ENCODE data around the gene MYB. TPM values are rescaled to one million over a fixed set of nuclear protein-coding genes. Genes with fewer than 3 reads are reported as not detected.

MYB gene
- total RNA-seq, 6 experiments from 2014 or later = 0.11 to 0.51 (median 0.33) TPM; not detected in 1

DNA sequence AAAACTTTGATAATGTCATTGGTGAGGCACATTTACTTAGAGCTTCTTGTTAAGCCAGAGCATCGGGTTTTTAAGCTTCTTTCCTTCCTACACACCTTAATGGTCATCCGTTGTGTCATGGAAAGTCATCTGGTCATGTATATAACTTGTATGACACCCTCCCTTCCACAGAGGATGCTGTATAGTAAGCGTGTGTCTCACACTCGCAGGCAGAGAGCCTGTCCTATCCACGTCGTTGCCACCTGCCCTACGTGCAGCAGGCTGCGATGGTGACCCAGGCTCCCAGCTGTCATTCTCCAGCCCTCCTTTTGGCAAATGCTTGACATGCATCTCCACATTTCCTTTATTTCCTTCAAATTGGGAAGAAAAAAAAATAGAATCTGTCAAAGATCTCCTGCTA is 85.6 kb downstream of the MYB start:
- Histone ChIP-seq H3K27ac (no peak overlapping the region), H3K4me3 (no peak overlapping the region), H3K4me1 (no peaks in the 10 kb centered on the region), H3K27me3 (no peaks in the 10 kb centered on the region), H3K9me3 (no peaks in the 10 kb centered on the region), H3K36me3 (no peaks in the 10 kb centered on the region)
- ATAC-seq = no peak
- intact Hi-C loops (cut with DNase I) = no loop called here
- TF ChIP-seq CTCF (IDR thresholded peaks at IDR 0.05) (no peak), POLR2A (IDR thresholded peaks at IDR 0.05) (no peak)
- no peak for DNase-seq
- WGBS (ENCODE audit: insufficient coverage, low coverage, low lambda C conversion rate, missing lambda C conversion rate) = 83% methylated on average over 6 of the region's 8 CpGs

DNA sequence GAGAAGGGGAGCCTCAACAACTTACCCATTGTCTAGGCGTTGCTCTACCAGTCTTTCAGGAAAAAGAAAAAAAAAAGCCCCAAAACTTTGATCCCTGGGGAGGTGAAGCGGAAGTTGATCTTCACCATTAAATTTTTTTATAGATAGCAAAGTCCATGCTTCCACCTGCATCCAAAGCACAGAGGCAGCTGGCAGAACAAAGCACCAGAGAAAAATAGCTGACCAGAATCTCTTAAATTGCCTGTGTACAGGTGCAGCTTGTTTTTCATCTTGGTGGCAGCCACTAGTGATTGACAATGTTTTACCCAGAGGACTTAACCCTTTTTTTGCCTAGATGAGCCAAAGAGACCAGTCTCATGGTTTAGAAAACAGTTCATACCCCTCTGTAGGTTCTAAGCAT is 86.0 kb downstream of the MYB start:
- Histone ChIP-seq H3K36me3 (no peaks in the 10 kb centered on the region), H3K9me3 (no peaks in the 10 kb centered on the region), H3K27me3 (no peaks in the 10 kb centered on the region), H3K4me3 (no peak overlapping the region), H3K4me1 (no peaks in the 10 kb centered on the region), H3K27ac (no peak overlapping the region)
- no peak for ATAC-seq
- no peak for TF ChIP-seq POLR2A (IDR thresholded peaks at IDR 0.05)
- TF ChIP-seq CTCF (IDR thresholded peaks at IDR 0.05) = no peak
- intact Hi-C loops (cut with DNase I) = no loop called here
- 65% methylated on average over 2 of the region's 2 CpGs for WGBS (ENCODE audit: insufficient coverage, low coverage, low lambda C conversion rate, missing lambda C conversion rate)
- DNase-seq = no peak

- TF ChIP-seq POLR2A (IDR thresholded peaks at IDR 0.05) (no peak), CTCF (IDR thresholded peaks at IDR 0.05) (no peak)
- no peaks in the 10 kb centered on the region for H3K27me3 ChIP-seq
- H3K27ac ChIP-seq = no peak overlapping the region
- intact Hi-C loops (cut with DNase I) = no loop called here
- ATAC-seq (no peak), DNase-seq (no peak)
- H3K4me3 ChIP-seq = no peak overlapping the region
- 80% methylated on average over 1 of the region's 3 CpGs for WGBS (ENCODE audit: insufficient coverage, low coverage, low lambda C conversion rate, missing lambda C conversion rate)
- H3K9me3 ChIP-seq = no peaks in the 10 kb centered on the region
- no peaks in the 10 kb centered on the region for H3K4me1 ChIP-seq
- no peaks in the 10 kb centered on the region for H3K36me3 ChIP-seq
Observed at GRCh38 chr6:135268263-135268662, 87.2 kb downstream of the MYB start.

DNA sequence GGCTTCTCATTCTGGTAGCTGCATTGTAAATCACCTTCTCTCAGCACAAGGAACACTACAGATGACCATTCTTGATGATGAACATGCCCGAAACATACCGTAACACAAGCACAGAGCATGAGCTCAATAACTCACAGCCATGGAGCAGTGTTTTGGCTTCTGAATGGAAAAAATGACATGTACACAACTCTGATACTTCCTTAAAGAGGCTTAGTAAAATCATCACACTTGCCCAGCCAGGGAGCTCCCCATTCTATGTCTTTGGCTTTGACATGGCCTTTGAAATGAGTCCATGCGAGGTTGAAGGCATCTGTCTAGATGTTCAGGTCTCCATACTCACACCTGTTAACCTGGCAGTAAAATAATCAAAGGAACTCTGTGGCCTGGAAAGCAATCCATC is 87.6 kb downstream of the MYB start:
- ATAC-seq = no peak
- no peaks in the 10 kb centered on the region for H3K36me3 ChIP-seq
- H3K4me1 ChIP-seq = no peaks in the 10 kb centered on the region
- 86% methylated on average over 3 of the region's 3 CpGs for WGBS (ENCODE audit: insufficient coverage, low coverage, low lambda C conversion rate, missing lambda C conversion rate)
- TF ChIP-seq CTCF (IDR thresholded peaks at IDR 0.05) (no peak), POLR2A (IDR thresholded peaks at IDR 0.05) (no peak)
- no peaks in the 10 kb centered on the region for H3K9me3 ChIP-seq
- no peak overlapping the region for H3K27ac ChIP-seq
- DNase-seq = no peak
- H3K27me3 ChIP-seq = no peaks in the 10 kb centered on the region
- intact Hi-C loops (cut with DNase I) = no loop called here
- H3K4me3 ChIP-seq = no peak overlapping the region

Small RNA genes within 50 kb of the gene (microRNA-seq; reads per million reads assigned to microRNA genes)
- gene MIR548A2 = 0 reads per million in 2 donors

Small RNA genes within 50 kb of the gene (small RNA-seq; reads per million reads assigned to genes)
- 0 reads per million in 2 experiments for gene MIR548A2

Other genes with a start within 250 kb of the MYB start
- gene ALDH8A1, start 231.2 kb upstream of the MYB start, total RNA-seq = 100 to 1,000 TPM in 4 of 6 experiments, 10 to 100 TPM in 2; 91.4 to 175 (median 166) TPM
- 10 to 100 TPM; 31.8 to 47.2 (median 37.1) TPM for gene HBS1L, start 126.5 kb upstream of the MYB start, total RNA-seq